MM.1S (cell line): Measurements from ENCODE around the gene CDC45.

ENCODE experiments used
- DNase-seq: peaks from one replicate; pipeline ENCODE4 v3.0.0-alpha.2; 2015
- H2AFZ ChIP-seq: fragments of 300-600 bp; sonication (generic); 2 replicates; pipeline ENCODE4 v1.6.0; 2016; ENCODE audit warnings: antibody characterized with exemption, low read length
- H3F3A ChIP-seq: fragments of 300-600 bp; sonication (generic); 2 replicates; pipeline ENCODE4 v1.6.1; 2016; ENCODE audit warnings: mild to moderate bottlenecking, antibody characterized with exemption, low read length, moderate library complexity, mixed read lengths; ENCODE audit not compliant: insufficient read depth
- H3K27ac ChIP-seq: fragments of 300-600 bp; sonication (generic); 2 replicates; pipeline ENCODE4 v1.5.1; 2016; ENCODE audit warnings: mild to moderate bottlenecking, low read length
- H3K27me3 ChIP-seq: fragments of 300-600 bp; sonication (generic); replicated peaks from 2 replicates; pipeline ENCODE4 v1.6.0; 2016; ENCODE audit warnings: low read length; ENCODE audit not compliant: insufficient read depth
- H3K36me3 ChIP-seq: fragments of 300-600 bp; sonication (generic); replicated peaks from 2 replicates; pipeline ENCODE4 v1.6.1; 2016; ENCODE audit warnings: mild to moderate bottlenecking, low read length, mixed read lengths; ENCODE audit not compliant: insufficient read depth
- H3K4me1 ChIP-seq: fragments of 300-600 bp; sonication (generic); 2 replicates; pipeline ENCODE4 v1.6.1; 2016; ENCODE audit warnings: low read length, mixed read lengths
- H3K4me2 ChIP-seq: fragments of 300-600 bp; sonication (generic); 2 replicates; pipeline ENCODE4 v1.6.0; 2016; ENCODE audit warnings: low read depth, low read length
- H3K4me3 ChIP-seq: fragments of 300-600 bp; sonication (generic); 2 replicates; pipeline ENCODE4 v1.5.1; 2016; ENCODE audit warnings: low read length, mixed read lengths
- H3K79me2 ChIP-seq: fragments of 300-600 bp; sonication (generic); 2 replicates; pipeline ENCODE4 v1.6.1; 2016; ENCODE audit warnings: mixed run types, low read length, mixed read lengths
- H3K9ac ChIP-seq: fragments of 300-600 bp; sonication (generic); 2 replicates; pipeline ENCODE4 v1.6.1; 2016; ENCODE audit warnings: low read length, mixed read lengths
- H3K9me2 ChIP-seq: fragments of 300-600 bp; sonication (generic); replicated peaks from 2 replicates; pipeline ENCODE4 v1.6.1; 2016; ENCODE audit warnings: mild to moderate bottlenecking, low read length, mixed read lengths; ENCODE audit not compliant: insufficient read depth
- H3K9me3 ChIP-seq: fragments of 300-600 bp; sonication (generic); replicated peaks from 2 replicates; pipeline ENCODE4 v1.6.1; 2016; ENCODE audit warnings: mild to moderate bottlenecking, low read length, mixed read lengths; ENCODE audit not compliant: insufficient read depth
- H4K20me1 ChIP-seq: fragments of 300-600 bp; sonication (generic); 2 replicates; pipeline ENCODE4 v1.6.1; 2016; ENCODE audit warnings: mild to moderate bottlenecking, low read length, moderate library complexity, mixed read lengths; ENCODE audit not compliant: insufficient read depth
- EZH2 ChIP-seq: fragments of 300-600 bp; sonication (generic); optimal IDR thresholded peaks from 2 replicates; pipeline ENCODE3; 2017; ENCODE audit warnings: low read depth, mild to moderate bottlenecking, antibody characterized with exemption, low read length, mixed read lengths
- EZH2phosphoT487 ChIP-seq: fragments of 300-600 bp; sonication (generic); IDR thresholded peaks from 2 replicates; pipeline ENCODE4 v1.6.1; 2018; ENCODE audit warnings: antibody characterized with exemption, low read length
- TF ChIP-seq, protein P1 (sequence below): fragments of 300-600 bp; sonication (generic); IDR thresholded peaks from 2 replicates; pipeline ENCODE4 v1.5.1; 2016; ENCODE audit warnings: antibody characterized with exemption, low read length, mixed read lengths

Gene CDC45

DNA sequence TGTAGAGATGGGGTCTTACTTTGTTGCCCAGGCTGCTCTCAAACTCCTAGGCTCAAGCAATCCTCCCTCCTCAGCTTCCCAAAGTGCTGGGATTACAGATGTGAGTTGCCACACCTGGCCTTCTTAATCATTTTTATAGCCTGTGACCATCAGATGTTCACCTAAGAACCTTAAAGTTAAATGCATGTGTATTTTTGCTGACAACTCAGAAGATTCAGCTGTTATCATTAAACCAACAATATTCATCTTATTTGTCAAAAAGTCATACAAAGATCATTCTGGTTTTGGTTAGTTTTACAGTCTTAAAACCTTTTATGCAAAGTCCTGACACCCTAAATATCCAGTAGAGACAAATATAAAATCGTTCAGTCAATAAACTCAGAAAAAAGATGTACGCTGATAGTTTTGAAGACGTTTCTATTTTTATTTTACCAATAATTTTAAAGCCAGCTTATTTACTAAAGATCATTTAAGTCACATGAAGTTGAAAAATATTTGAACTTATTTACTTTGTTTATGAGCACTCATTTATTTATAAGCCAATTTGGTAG is 22.3 kb downstream of the CDC45 start:
- Histone ChIP-seq H3F3A (no peaks in the 10 kb centered on the region), H3K4me2 (no peak overlapping the region), H3K9me2 (no peaks in the 10 kb centered on the region), H3K36me3 (no peaks in the 10 kb centered on the region), H2AFZ (no peak overlapping the region), H3K4me1 (no peaks in the 10 kb centered on the region), H3K9me3 (no peaks in the 10 kb centered on the region), H3K4me3 (no peak overlapping the region), H3K79me2 (no peaks in the 10 kb centered on the region), H4K20me1 (no peaks in the 10 kb centered on the region), H3K27me3 (no peaks in the 10 kb centered on the region), H3K27ac (no peak overlapping the region), H3K9ac (no peak overlapping the region)
- DNase-seq: no peak
- TF ChIP-seq, protein P1, sequence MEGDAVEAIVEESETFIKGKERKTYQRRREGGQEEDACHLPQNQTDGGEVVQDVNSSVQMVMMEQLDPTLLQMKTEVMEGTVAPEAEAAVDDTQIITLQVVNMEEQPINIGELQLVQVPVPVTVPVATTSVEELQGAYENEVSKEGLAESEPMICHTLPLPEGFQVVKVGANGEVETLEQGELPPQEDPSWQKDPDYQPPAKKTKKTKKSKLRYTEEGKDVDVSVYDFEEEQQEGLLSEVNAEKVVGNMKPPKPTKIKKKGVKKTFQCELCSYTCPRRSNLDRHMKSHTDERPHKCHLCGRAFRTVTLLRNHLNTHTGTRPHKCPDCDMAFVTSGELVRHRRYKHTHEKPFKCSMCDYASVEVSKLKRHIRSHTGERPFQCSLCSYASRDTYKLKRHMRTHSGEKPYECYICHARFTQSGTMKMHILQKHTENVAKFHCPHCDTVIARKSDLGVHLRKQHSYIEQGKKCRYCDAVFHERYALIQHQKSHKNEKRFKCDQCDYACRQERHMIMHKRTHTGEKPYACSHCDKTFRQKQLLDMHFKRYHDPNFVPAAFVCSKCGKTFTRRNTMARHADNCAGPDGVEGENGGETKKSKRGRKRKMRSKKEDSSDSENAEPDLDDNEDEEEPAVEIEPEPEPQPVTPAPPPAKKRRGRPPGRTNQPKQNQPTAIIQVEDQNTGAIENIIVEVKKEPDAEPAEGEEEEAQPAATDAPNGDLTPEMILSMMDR: no peak
- no peak for TF ChIP-seq EZH2
- no peak for TF ChIP-seq EZH2phosphoT487

DNA sequence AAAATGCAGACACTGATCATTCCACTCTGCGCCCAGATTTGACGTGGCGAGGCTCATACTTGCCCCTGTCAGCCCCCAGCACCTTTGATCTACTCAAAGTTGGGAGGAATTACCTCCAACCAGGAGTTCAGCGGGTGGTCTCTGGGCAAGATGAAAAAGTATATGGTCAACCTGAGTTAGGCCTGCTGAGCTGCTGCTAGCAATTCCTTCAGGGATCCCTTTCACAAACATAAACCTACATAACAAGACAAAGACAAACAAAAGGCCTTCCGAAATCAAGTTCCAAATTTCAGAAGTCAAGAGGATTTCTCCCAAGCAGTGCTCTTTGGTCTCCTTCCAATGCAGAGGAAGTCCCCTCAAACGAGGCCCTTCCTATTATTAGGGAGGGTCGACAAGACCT is 23.6 kb downstream of the CDC45 start:
- no peak for TF ChIP-seq EZH2
- TF ChIP-seq, protein P1: no peak
- no peak for TF ChIP-seq EZH2phosphoT487
- H3K36me3 ChIP-seq: no peaks in the 10 kb centered on the region
- no peaks in the 10 kb centered on the region for H3K79me2 ChIP-seq
- H3K4me3 ChIP-seq: no peak overlapping the region
- H3K27ac ChIP-seq: no peak overlapping the region
- H4K20me1 ChIP-seq: no peaks in the 10 kb centered on the region
- no peaks in the 10 kb centered on the region for H3F3A ChIP-seq
- H2AFZ ChIP-seq: no peak overlapping the region
- no peak overlapping the region for H3K9ac ChIP-seq
- H3K4me2 ChIP-seq: no peak overlapping the region
- no peaks in the 10 kb centered on the region for H3K9me3 ChIP-seq
- no peaks in the 10 kb centered on the region for H3K9me2 ChIP-seq
- H3K27me3 ChIP-seq: no peaks in the 10 kb centered on the region
- no peak for DNase-seq
- H3K4me1 ChIP-seq: no peaks in the 10 kb centered on the region

- Histone ChIP-seq H3K27me3 (no peaks in the 10 kb centered on the region), H2AFZ (no peak overlapping the region), H3K27ac (no peak overlapping the region), H3K79me2 (no peaks in the 10 kb centered on the region), H3K9ac (no peak overlapping the region), H4K20me1 (no peaks in the 10 kb centered on the region), H3K4me1 (no peaks in the 10 kb centered on the region), H3F3A (no peaks in the 10 kb centered on the region), H3K36me3 (no peaks in the 10 kb centered on the region), H3K4me2 (no peak overlapping the region), H3K4me3 (no peak overlapping the region), H3K9me3 (no peaks in the 10 kb centered on the region), H3K9me2 (no peaks in the 10 kb centered on the region)
- TF ChIP-seq EZH2: no peak
- TF ChIP-seq EZH2phosphoT487: no peak
- TF ChIP-seq, protein P1: no peak
- DNase-seq: no peak
Measured at GRCh38 chr22:19503869-19504268, 24.1 kb downstream of the CDC45 start.
